Activated effector memory CD4-positive, alpha-beta T cell treated with Interleukin-2 at 50 U/mL for 16 hours (primary cell): ENCODE data around the gene DAAM1.

Experiments
- DNase-seq: peaks from one replicate; pipeline ENCODE4 v3.0.0-alpha.2; 2020

Gene DAAM1

DNA sequence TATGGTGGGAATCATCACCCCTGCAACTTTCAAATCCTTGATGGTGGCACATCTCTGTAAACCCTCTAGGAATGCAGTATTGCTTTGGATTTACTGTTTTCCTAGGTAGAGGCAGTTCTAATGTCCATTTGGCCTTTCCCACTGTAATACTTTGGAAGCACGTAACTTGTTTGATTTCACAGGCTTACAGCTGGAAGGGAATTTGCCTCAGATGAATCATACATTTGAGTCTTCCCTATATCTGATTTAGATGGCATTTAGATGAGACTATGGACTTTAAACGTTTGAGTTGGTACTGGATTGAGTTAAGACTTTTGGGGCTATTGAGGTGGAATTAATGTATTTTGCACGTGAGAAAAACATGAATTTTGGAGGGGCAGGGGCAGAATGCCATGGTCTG is 35.9 kb downstream of the DAAM1 start:
- no peak for DNase-seq

DNA sequence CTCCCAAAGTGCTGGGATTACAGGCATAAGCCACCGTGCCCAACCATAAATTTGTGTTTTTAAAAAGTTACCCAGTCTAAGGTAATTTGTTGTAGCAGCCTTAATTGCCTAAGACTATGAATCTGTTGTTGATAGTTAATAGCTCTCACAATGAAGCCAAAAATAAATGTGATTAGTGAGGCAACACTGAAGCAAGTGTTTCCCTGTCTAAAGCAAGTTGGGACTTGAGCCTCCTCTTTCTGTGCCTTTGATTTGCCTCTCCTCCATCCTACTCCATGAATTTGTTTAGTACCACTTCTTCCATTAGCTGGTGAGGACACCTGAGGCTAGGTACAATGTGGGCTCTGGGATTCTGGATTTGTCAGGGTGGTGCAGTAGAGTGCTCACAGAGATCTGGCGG is 36.8 kb downstream of the DAAM1 start:
- DNase-seq, result no peak

DNA sequence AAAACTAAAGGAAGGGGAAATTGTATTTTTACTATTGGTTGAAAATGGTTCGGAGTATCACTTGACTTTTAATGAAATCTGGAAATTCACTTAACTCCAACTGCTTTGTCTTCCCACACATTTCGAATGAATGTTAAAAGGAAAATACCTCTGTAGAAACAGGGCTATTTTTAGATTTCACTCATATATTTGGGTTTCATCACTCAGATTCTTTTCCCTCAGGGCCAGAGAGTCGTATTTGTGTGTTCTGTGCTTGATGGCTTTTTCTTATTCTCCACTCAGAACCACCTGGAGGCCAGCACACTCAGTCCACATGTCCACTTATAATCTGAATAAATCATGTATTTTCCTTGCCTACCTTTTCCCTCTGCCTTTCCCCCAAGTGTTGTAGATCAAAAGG is 40.0 kb downstream of the DAAM1 start:
- no peak for DNase-seq

DNA sequence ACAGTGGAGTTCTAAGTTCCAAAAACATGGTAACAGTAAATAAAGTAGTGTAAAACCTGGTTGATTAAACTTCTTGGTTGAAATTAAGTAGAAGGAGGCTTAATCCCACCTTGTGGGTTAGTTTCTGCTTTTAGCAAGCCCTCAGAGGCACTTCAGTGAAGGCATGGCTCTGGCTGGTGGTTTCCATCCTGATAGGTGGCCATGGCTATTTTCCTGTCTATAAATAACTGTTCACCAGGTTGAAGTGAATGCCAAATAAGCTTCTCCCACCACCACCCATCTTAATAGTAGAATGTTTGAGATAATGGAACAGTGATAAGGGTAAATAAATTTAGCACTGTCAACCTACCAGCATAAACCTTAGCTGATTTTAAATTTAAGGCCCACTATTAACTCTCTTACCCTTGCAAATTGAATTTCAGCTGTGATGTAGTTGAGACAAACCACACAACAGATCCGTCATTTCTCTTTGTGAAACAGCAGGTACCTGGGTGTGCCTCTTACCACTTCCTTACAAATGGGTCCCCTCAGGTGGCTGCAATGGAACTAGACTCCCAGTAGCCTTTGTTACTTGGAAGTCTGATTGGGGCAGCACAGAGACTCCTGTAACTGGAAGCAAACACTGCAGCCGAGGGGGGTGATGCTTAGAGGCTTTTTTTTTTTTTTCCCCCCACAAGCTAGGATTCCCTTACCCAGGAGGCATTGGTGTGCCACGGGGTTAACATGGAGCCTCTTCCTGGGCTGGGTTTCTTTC is 41.4 kb downstream of the DAAM1 start:
- no peak for DNase-seq

DNA sequence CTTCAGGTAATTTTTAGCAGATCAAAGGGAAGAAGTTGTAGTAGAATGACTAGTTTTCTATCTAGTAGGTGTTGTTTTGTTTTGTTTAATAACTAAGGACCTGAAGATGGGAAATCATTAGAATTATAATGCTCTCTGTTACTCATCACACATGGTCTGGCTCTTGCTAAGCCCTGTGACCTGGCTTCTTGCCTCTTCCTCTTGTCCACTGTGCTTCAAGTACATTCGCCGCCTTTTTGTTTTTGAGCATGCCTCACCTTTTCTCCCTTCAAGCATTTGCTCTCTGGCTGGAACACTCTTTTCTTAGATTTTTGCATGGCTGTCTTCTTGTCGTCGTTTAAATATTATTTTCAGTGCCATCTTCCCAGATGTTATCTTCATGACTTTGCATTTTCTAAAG is 47.7 kb downstream of the DAAM1 start:
- DNase-seq, result no peak

DNA sequence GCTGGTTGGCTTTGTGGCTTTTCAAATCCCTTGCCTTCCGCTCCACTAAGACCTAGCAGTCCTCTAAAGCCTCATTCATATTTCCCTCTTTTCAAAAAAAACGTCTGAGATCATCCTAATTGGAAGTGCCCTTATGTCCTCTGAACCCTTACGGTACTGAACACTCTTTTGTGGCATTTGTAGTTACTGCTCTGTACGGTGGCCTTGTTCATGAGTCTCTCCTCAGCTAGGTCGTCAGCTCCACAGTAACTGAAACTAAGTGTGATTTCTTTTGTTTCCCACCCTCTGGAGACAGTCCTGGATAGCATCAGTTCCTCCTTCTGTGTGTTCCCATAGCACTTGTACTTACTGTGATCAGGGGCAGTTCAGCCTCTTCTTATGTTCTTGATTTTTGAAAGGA is 49.7 kb downstream of the DAAM1 start:
- DNase-seq, result no peak

DNA sequence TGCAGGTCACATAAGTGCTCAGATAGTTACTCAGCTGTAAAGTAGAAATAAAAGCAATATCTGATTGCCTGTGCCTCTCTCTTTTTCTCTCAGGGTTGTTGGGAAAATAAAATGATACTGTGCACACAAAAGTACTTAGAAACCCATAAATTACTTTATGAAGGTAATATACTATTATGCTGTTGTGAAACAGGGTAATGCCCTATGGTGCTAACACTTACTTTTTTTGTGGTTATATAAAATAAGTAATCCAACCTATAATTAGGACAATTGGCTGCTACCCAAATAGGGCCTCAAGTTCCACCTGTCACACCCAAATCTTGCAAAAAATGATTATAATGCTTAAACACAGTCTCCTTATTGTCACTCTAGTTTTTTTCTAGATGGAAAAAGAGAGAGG is 50.6 kb downstream of the DAAM1 start:
- DNase-seq, result no peak

DNA sequence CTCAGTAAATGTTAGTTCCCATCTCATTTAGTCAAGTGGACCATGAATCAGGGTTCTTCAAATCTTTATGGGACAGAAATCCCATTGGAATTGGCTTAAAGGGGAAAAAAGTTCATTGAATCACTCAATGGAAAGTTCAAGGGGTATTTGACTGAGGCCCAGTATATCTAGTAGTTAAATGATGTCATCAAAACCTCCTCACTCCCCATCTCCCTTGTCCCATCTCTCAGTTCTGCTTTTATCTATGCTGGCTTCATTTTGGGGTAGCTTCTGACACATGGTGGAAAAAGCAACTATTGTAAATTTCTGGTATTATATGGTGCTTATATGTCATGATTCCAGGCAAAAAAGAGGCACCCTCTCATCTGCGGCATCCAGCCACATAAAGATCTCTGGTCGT is 51.9 kb downstream of the DAAM1 start:
- no peak for DNase-seq

DNA sequence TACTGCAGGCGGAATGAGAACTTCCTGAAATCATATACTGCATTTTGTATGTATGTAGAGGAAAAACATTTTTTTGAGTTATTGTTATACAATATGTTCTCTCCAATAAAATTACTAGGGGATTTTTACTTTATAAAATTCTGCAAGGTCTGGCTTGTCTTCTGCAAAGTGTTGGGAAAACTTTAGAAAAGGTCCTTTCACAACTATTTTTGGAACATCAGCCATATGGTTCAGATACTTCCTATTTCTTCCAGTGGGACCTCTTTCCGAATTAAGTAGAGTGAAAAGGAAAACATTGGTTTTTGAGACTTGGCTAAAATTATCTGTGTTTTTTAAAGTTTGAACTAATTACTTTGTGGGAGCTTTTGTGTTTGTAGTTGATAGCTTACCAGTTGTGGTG is 52.7 kb downstream of the DAAM1 start:
- no peak for DNase-seq

DNA sequence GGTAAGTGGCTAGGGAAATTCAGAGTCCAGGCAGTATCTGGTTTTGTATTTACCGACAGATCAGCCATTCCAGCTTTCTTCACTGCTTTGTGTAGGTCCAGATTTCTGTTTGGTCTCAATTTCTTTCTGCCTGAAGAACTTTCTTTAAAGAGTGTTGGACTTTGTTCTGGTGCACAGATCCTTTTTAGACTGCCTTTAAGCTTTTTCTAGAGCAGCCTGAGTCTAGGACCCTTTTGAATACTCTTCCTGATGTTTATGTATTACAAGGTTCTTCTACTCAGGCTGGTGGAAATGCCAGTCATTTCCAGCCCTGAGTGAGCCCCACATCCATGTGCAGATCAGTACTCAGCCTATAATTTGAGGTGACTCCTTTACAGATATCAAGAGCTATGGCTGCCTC is 54.7 kb downstream of the DAAM1 start:
- DNase-seq, result no peak

DNA sequence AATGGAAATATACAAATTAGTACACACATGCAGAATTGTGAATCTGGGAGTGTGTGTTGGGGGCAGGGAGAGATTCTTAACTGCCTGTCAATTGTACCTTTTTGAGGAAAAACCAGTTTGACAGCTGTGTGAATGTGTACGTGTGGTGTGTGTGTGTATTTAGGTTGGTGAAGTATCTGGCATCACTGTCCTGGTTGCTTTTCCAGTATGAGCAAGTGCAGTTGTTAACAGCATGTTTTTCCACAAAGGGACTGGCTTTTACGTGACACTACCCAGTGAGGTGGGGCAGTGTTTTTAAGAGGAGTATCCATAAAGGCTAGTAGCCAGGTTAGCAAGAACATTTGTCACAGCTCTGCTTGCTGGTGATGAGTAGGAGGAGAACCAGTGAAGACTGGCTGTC is 56.1 kb downstream of the DAAM1 start:
- no peak for DNase-seq

DNA sequence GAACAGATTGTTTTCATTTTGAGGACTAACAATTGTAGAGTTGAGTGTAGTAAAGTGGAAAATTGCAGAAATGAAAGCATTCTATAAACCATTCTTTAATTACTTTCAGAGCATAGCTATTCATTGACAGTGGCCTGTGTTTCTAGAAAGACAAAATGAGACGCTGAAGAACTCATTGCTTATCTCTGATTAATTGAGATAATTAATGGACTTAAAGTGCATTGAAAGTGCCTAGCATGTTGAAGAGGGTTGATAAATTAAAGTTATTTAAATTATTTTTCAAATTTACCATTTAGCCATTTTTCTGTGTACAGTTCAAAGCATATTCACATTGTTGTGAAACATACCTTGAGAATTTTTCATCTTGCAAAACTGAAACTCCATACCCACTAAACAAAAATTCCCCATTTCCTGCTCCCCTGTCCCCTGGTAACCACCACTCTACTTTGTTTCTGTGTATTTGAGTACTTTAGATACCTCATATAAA is 57.4 kb downstream of the DAAM1 start:
- no peak for DNase-seq

DNA sequence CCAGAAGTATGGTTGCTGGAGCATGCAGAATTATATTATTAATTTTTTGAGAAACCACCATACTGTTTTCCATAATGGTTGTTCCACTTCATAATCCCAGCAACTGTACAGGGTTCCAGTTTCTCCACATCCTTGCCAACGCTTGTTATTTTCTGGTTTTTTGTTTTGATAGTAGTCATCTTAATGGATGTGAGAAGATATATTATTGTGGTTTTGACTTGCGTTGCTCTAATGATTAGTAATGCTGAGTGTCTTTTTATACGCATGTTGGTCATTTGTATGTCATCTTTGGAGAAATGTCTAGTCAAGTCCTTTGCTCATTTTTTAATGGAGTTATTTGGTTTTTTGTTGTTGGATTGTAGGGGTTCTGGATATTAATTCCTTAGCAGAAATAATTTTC is 58.1 kb downstream of the DAAM1 start:
- DNase-seq, result no peak

DNA sequence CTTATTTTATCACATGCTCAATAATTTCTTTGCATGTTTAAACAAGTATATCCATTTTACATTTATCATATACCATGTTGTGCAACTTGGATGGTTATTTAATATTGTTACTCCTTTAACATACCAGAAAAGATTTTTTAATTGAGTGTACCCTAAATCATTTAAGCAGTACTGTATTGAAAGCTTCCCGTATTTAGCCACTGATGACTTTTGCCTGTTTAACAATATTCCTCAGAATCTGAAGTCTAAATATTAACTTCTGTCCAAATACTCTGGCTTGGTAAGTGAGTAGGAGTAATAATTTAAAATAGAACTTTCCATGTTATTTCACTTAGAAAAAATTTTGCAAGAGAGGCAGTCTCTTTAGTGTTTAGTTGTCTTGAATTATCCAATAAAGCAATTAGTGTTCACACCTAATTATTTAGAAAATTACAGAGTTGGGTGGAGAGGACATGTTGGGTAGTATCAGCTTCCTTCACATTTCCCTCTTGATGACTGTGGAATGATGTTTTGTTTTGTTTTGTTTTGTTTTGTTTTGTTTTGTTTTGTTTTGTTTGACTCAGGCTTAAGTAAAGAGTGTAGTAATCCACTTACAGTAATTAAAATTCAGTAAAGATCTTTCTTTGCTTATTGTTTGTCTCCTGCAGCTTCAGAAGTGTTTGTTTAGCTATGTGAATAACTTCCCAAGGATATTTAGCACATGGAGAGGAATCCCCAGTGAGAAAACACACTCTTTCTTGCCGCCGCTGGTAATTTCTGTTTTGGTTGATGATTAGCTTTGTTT is 59.5 kb downstream of the DAAM1 start:
- no peak for DNase-seq

DNA sequence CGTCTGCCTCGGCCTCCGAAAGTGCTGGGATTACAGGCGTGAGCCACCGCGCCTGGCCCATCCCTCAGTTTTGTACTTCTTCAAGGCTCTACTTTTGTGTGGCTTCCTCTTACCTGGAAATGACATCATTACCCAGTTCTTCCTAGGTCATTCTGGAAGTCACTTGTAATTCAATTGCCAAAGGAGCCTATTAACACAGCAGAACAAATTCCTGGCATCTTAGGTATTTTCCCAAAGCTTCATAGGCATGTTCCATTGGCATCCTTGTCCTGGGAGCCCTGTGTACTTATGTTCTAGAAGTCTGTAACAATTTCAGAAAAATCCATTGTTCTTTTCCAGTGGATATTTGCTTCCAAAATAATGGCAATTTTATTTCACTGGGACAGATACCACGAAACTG is 60.6 kb downstream of the DAAM1 start:
- no peak for DNase-seq

DNA sequence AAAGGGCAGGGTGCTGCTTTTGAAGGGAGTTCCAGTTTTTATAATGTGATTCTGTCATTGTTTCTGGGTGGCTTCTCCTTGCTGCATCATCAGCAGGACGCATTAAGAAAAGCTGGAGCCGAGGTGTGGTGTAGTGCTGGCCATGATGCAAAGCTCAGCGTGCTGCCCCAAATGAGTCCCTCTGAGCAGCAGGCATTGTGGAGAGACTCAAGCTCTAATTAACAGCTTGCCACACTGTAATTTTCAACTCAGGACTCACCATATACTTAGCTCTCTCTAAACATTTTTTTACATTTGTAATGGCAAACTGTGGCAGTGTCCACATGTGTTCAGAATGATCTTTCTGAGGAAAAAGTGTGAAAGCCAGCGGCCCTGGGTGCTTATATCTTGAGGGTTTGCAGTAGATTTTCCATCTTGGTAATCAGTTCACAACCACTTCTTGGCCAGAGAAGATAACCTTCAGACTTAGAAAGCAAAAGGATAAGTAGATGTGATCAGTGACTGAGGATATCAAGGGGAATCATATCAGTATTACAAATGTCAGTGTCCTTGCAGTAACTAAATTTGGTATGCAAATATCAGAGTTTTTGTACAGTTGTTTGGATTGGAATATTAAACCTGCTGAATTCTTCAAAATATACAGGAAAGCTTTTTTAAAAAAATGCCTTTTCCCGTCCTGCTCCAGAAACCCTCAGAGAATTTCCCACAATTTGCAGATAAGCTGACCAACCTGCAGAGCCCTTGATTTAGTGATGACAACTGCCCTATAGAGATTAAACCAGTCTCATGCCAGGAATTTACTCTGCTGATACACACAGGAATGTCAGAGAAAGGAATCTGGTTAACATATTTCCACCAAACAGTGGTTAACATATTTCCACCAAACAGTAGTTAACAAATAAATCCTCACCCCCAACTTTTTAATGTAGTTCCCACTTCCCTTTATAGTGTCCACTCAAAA is 63.6 kb downstream of the DAAM1 start:
- DNase-seq, result no peak

DNA sequence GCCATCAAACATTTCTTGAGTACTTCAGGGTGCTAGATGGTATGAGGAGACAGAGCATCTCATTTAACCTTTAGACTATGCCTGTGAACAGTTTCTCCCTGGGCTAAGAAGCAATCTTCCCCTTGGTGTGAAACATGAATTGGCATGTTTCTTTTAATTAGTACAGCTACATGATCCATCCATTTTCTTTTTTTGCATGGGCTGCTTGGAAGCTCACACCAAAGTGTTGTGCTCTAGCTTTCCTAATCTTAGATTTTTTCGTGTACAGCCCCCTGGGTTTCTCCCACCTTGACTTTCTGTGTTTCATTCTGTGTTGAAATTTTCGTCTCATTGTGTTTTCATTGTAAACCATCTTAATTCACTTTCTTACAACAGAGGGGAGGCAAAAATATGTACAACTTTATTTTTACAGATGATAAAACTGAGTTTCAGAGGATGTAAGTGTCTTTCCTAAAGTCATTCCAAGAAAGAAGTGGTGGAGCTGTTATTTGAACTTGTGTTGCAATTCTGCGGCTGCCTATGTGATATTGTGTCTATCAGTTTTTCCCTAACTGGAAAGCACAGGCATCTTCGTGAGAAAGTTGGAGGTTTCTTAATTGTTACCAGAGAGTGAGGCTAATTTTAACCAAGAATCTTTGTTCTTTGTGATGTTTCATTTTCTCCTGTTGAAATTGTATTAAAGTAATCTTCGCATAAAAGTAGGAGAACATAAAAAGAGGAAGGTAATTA is 64.5 kb downstream of the DAAM1 start:
- DNase-seq, result no peak

DNA sequence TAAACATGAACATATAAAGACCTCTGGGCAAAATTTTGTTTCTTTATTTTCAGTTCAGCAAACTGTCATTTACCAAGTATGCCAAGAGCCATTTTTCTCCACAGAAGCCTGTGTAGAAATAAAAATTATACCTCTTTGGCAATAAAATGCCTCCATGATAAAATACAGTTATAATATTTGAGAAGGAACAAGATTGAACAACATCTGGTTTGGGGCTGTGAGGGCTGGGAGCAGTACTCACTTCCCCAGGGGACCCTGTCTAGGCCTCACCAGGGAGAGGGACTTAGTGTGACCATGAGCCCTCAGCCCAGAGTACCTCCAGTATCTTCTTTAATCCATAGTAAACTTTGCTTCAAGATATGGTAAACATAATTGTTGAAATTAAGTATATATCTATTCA is 65.1 kb downstream of the DAAM1 start:
- DNase-seq, result no peak

DNA sequence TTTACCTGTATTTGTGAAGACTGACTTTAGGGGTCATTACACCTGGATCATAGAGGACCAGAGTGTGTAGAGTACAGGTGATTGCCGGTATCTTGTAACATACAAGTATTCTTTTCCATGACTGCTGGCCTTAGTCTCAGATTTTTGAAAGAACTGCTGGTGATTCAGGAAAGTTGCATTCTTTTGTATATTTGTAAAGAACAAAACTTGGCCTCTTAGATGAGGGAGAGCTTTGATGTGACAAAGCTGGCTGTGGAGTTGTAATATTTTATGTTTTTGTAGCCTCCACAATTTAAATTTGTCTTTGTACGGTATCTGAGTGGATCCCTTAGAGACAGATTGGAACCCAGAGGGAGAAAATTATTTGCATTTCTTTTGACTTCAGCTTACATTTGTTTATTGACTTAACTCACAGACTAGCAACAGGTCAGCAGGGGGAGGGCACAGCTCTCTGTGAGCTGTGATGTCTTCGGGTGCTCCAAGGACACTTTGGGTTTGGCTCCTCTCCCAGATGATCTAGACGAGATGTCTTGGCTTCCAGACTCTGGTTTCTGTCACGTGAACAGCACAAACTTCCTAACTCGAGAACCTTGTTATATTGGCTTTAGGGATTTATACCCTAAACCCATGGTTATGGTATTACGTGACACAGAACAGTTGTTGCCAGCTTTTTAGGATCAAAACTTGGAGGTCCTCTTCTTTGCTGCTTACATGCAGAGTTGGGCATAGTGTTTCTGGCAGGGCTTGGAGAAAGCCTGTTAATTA is 65.9 kb downstream of the DAAM1 start:
- no peak for DNase-seq

DNA sequence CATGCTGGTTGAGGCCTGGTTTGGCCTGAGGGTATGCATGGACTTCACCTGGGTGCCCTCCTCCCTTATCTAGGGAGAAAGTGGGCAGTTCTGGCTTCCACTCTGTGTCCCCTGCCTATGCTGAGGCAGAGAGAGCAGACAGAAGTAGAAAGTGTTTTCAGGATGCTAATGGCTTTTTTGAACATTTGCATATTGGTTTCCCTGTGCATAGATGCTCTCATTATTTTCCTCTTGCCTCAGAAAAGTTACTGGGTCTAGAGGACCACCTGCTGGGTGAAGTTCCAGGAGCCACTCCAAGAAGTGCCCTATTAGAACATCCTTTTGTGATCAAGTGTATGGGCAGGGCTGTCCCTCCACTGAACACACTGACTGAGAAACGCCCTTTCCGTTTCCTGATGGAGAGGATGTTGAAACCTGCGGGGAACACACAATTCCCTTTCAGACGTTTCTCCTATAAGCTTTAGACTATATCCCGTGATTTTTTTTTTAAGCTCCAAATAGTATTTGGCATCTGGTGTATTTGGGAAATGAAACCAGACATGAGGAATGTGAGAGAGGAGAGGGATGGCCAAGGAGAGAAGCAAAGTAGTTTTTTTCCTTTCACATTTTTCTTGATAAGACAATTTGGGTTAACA is 66.6 kb downstream of the DAAM1 start:
- DNase-seq, result no peak

DNA sequence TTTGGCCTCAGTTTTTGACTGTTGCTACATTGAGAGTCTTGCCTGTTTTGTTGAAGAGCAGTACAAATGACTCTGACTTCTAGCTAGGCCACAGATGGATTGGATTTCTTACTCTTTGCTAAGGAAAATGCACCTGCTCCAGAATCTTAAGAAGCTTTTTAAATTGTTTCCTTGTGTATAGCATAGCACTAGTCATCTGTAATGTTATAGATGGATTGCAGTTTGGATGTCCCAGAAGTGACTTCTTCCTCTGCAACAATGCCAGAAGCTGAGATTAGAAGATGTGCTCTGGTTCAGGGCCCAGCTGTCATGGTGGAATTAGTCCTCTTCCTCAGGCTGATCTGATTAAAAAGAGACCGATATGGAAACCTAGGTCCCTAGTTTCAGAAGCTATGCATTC is 67.9 kb downstream of the DAAM1 start:
- DNase-seq, result no peak
